Neural cell (in vitro differentiated cells): ENCODE measurements around the gene STARD9. TPM values are rescaled to one million over a fixed set of nuclear protein-coding genes. Genes with fewer than 3 reads are reported as not detected.

ENCODE experiments used
- H2AFZ ChIP-seq: fragments of 200-600, 300-800 bp; sonication (generic), shearing (Covaris generic); 2 replicates; pipeline ENCODE4 v1.6.0; 2014; ENCODE audit warnings: low read depth, mild to moderate bottlenecking, antibody characterized with exemption, low read length, moderate library complexity
- H3F3A ChIP-seq: fragments of 200-600 bp; shearing (Covaris generic); 2 replicates; pipeline ENCODE4 v1.6.1; 2016; ENCODE audit warnings: mild to moderate bottlenecking, moderate library complexity, mixed read lengths, antibody characterized with exemption, low read length; ENCODE audit not compliant: insufficient read depth, poor library complexity, severe bottlenecking
- H3K27ac ChIP-seq: fragments of 200-600, 300-800 bp; sonication (generic), shearing (Covaris generic); 2 replicates; pipeline ENCODE4 v1.5.1; 2014; ENCODE audit warnings: mild to moderate bottlenecking, low read length, moderate library complexity
- H3K27me3 ChIP-seq: fragments of 300-800, 200-600 bp; sonication (generic), shearing (Covaris generic); 2 replicates; pipeline ENCODE4 v1.6.0; 2014; ENCODE audit warnings: mild to moderate bottlenecking, low read depth, low read length, moderate library complexity; ENCODE audit not compliant: insufficient read depth
- H3K36me3 ChIP-seq: fragments of 300-800, 200-600 bp; sonication (generic), shearing (Covaris generic); 2 replicates; pipeline ENCODE4 v1.5.1; 2014; ENCODE audit warnings: mild to moderate bottlenecking, antibody characterized with exemption, low read length, moderate library complexity; ENCODE audit not compliant: insufficient read depth
- H3K4me2 ChIP-seq: fragments of 300-800, 200-600 bp; sonication (generic), shearing (Covaris generic); 2 replicates; pipeline ENCODE4 v1.6.0; 2014; ENCODE audit warnings: mild to moderate bottlenecking, low read length
- H3K4me3 ChIP-seq: fragments of 300-800, 200-600 bp; sonication (generic), shearing (Covaris generic); 2 replicates; pipeline ENCODE4 v1.5.1; 2014; ENCODE audit warnings: mild to moderate bottlenecking, low read length, moderate library complexity
- H3K79me2 ChIP-seq: fragments of 200-600 bp; shearing (Covaris generic); replicated peaks from 2 replicates; pipeline ENCODE4 v1.6.0; 2014; ENCODE audit warnings: mild to moderate bottlenecking, low read length, moderate library complexity; ENCODE audit not compliant: insufficient read depth
- H3K9ac ChIP-seq: fragments of 300-800, 200-600 bp; sonication (generic), shearing (Covaris generic); 2 replicates; pipeline ENCODE4 v1.6.1; 2016; ENCODE audit warnings: mild to moderate bottlenecking, low read length, mixed read lengths
- H3K9me2 ChIP-seq: fragments of 200-600 bp; shearing (Covaris generic); 2 replicates; pipeline ENCODE4 v1.6.1; 2016; ENCODE audit warnings: mild to moderate bottlenecking, low read length, mixed read lengths; ENCODE audit not compliant: insufficient read depth
- H3K9me3 ChIP-seq: fragments of 200-600, 300-800 bp; sonication (generic), shearing (Covaris generic); 2 replicates; pipeline ENCODE4 v1.6.1; 2016; ENCODE audit warnings: mild to moderate bottlenecking, mixed run types, low read length, moderate library complexity, mixed read lengths
- H4K20me1 ChIP-seq: fragments of 200-600 bp; shearing (Covaris generic); 2 replicates; pipeline ENCODE4 v1.6.1; 2016; ENCODE audit warnings: mild to moderate bottlenecking, mixed run types; ENCODE audit not compliant: insufficient read depth
- CTCF ChIP-seq: fragments of 450-650 bp; IDR thresholded peaks from 2 replicates; pipeline ENCODE4 v1.5.1; 2014; ENCODE audit warnings: antibody characterized with exemption, mild to moderate bottlenecking, moderate library complexity; ENCODE audit not compliant: poor library complexity, severe bottlenecking
- EP300 ChIP-seq: fragments of 450-650 bp; conservative IDR thresholded peaks from 2 replicates; pipeline ENCODE4 v1.6.1; 2014; ENCODE audit warnings: antibody characterized with exemption, mild to moderate bottlenecking, moderate library complexity; ENCODE audit not compliant: poor library complexity, severe bottlenecking
- EZH2 ChIP-seq: fragments of 200-600, 300-800 bp; shearing (Covaris generic), sonication (generic); IDR thresholded peaks from 2 replicates; pipeline ENCODE4 v1.6.1; 2014; ENCODE audit warnings: antibody characterized with exemption, low read length, borderline replicate concordance, mild to moderate bottlenecking; ENCODE audit not compliant: insufficient read depth, poor library complexity, severe bottlenecking
- MXI1 ChIP-seq: fragments of 450-650 bp; conservative IDR thresholded peaks from 2 replicates; pipeline ENCODE4 v1.6.1; 2014; ENCODE audit warnings: antibody characterized with exemption, mild to moderate bottlenecking; ENCODE audit not compliant: poor library complexity, severe bottlenecking
- POLR2AphosphoS5 ChIP-seq: IDR thresholded peaks from 2 replicates; pipeline ENCODE4 v1.6.1; 2012
- RAD21 ChIP-seq: fragments of 450-650 bp; conservative IDR thresholded peaks from 2 replicates; pipeline ENCODE4 v1.6.1; 2014; ENCODE audit warnings: antibody characterized with exemption, mild to moderate bottlenecking, moderate library complexity
- REST ChIP-seq: IDR thresholded peaks from 2 replicates; pipeline ENCODE4 v1.6.1; 2012; ENCODE audit warnings: borderline replicate concordance
- SMC3 ChIP-seq: fragments of 450-650 bp; conservative IDR thresholded peaks from 2 replicates; pipeline ENCODE4 v1.6.1; 2014; ENCODE audit warnings: antibody characterized with exemption, mild to moderate bottlenecking, moderate library complexity; ENCODE audit not compliant: poor library complexity
- TAF1 ChIP-seq: IDR thresholded peaks from 2 replicates; pipeline ENCODE4 v1.6.1; 2012; ENCODE audit warnings: low read depth
- polyA plus RNA-seq: library from polyadenylated mRNA; depleted of rRNA; stranded (reverse); fragments of >200 nt; gene quantifications from 2 replicates; pipeline ENCODE4 v1.2.3, GENCODE V29; 2014

The STARD9 gene
- polyA plus RNA-seq, 1 donor from 2014 or later = 6.4 TPM

- Histone ChIP-seq H3K27ac (peak overlapping the region; percentile 91), H3K79me2 (peaks cover 27% of the 10 kb centered on the region)
These were observed 26.3 kb upstream of the STARD9 start for GRCh38 chr15:42549032-42549491.

GRCh38 chr15:42549741-42550392 is 25.5 kb upstream of the STARD9 start:
- TF ChIP-seq TAF1 (no peak), SMC3 (no peak)
- Histone ChIP-seq H3K27ac (no peak overlapping the region), H3K79me2 (peaks cover 27% of the 10 kb centered on the region)

More at GRCh38 chr15:42549032-42549491, 26.3 kb upstream of the STARD9 start:
- Histone ChIP-seq H2AFZ (peak overlapping the region; percentile 94), H3F3A (no peaks in the 10 kb centered on the region), H4K20me1 (no peaks in the 10 kb centered on the region), H3K9me2 (no peaks in the 10 kb centered on the region), H3K9me3 (no peaks in the 10 kb centered on the region), H3K4me2 (peak overlapping the region; percentile 46), H3K9ac (peak overlapping the region; percentile 90), H3K36me3 (no peaks in the 10 kb centered on the region), H3K27me3 (no peaks in the 10 kb centered on the region), H3K4me3 (peak overlapping the region; percentile 81)
- TF ChIP-seq SMC3 = no peak
- no peak for TF ChIP-seq POLR2AphosphoS5
- no peak for TF ChIP-seq REST
- no peak for TF ChIP-seq TAF1
- TF ChIP-seq EP300 = no peak
- TF ChIP-seq CTCF = no peak
- TF ChIP-seq EZH2 = no peak
- no peak for TF ChIP-seq RAD21
- no peak for TF ChIP-seq MXI1

More at GRCh38 chr15:42549741-42550392, 25.5 kb upstream of the STARD9 start:
- peak overlapping the region; percentile 46 for H3K4me2 ChIP-seq
- no peak overlapping the region for H3K9ac ChIP-seq
- H2AFZ ChIP-seq = no peak overlapping the region
- no peaks in the 10 kb centered on the region for H3F3A ChIP-seq
- H3K36me3 ChIP-seq = no peaks in the 10 kb centered on the region
- H3K9me2 ChIP-seq = no peaks in the 10 kb centered on the region
- H3K27me3 ChIP-seq = no peaks in the 10 kb centered on the region
- no peaks in the 10 kb centered on the region for H4K20me1 ChIP-seq
- no peaks in the 10 kb centered on the region for H3K9me3 ChIP-seq
- peak overlapping the region; percentile 81 for H3K4me3 ChIP-seq
